GM21360 (cell line): ENCODE measurements around the gene CASK.

ENCODE experiments used
- ATAC-seq: cut with Tn5 transposase; IDR thresholded peaks from one replicate; pipeline ENCODE4 v1.9.1; 2021; ENCODE audit warnings: mild to moderate bottlenecking, moderate library complexity; ENCODE audit not compliant: unreplicated experiment

The CASK gene

GRCh38 chrX:41917517-41917916 lies 5.8 kb downstream of the CASK start:
- no peak for ATAC-seq

DNA sequence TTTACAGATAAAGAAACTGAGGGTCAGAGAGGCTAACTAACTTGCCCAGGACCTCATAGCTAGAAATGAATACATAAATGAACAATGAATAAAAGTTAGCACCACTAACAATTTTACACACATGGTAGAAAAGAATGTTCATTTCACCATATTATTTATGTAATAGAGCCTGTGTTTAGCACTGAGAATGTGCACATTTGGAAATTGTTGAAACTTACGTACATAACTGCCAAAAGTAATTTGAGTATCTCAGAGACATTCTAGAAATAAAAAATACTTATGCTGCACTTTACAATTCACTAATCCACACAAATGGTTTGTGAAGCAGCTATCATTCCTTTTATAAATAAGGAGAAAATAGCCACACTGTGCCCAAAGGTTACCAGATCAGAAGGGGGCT lies 9.9 kb downstream of the CASK start:
- no peak for ATAC-seq

DNA sequence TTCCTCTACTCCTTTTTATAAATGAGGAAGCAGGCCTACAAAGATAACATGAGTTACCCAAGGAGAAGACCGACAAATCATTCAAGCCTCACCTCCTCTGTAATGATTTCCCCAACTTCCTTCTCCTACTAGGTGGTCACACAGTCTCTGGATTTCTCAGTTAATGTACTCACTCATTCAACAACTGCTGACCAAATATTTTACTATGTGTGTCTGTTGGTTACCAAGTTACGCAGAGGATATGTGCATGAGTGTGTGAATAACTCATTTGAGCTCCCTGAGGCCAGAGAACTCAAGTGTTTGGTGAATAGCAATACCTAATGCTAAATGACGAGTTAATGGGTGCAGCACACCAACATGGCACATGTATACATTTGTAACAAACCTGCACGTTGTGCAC lies 10.4 kb downstream of the CASK start:
- ATAC-seq: no peak

GRCh38 chrX:41909068-41909467 lies 14.3 kb downstream of the CASK start:
- no peak for ATAC-seq

DNA sequence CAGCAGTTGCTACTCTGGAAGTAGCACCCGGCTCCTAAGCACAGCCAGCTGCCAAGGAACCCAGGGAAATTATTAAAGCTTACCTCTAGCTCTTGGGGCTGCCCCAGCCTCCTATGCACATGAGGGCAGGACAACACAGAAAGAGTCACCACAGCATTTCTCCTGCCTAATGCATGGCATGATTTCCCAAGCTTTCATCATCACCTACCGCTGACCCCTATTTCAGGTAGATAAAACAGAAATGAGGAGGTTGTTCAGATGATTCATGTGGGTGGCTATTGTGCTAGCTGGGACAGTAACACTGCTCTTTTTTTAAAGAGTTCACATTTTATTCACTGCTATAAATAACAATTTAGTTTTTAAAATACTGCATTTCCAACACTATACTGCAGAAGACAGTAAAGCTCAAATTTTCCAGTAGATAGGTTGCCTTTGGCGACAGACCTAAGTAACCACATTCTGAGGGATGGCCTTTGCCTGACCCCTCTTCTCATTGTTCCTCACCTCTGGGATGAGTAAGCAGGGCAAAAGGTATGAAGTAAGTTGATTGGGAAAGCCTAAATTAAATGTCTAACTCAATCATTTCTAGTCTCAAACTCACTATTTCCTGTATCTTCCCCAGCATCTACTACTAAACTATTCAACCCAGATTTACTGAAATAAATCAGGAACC lies 16.7 kb downstream of the CASK start:
- ATAC-seq: no peak

- ATAC-seq: no peak
Measured at GRCh38 chrX:41903544-41903943, 19.8 kb downstream of the CASK start.

DNA sequence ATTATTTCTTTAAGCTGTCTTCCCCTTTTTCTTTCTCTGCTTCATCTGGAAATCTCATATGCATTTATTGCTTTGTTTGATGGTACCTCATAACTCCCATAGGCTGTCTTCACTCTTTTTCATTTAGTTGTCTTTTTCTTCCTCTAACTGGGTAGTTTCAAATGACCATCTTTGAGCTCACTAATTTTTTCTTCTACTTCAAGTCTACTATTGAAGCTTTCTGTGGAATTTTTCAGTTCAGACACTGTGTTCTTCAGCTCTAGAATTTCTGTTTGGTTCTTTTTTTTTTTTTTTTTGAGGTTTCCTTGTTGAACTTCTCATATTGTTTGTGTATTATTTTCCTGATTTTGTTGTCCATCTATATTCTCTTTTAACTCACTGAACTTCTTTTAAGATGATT lies 23.0 kb downstream of the CASK start:
- no peak for ATAC-seq

- ATAC-seq: no peak
Measured at GRCh38 chrX:41895826-41896225, 27.5 kb downstream of the CASK start.

- no peak for ATAC-seq
Measured at GRCh38 chrX:41890026-41890423, 33.3 kb downstream of the CASK start.

- ATAC-seq: no peak
Measured at GRCh38 chrX:41889317-41890025, 33.9 kb downstream of the CASK start.

DNA sequence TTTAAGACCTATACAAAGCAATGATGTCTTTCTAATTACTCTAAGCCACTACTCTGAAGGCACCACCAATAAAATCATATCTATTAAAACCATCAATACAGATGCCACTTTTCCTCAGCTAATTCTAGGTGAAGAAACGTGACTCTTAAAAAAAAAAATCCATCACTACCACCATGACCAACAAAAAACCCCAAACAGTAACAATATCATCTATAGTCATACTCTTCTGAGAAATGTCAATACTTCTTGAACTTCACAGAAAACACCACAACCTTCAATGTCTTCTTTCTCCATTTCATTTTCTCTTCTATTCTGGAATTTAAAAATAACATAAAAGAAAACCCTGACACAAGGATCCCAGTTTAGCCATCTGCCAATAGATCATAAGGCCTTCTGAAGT lies 35.7 kb downstream of the CASK start:
- ATAC-seq: no peak

- ATAC-seq: no peak
Measured at GRCh38 chrX:41885724-41886123, 37.6 kb downstream of the CASK start.

GRCh38 chrX:41881166-41881565 lies 42.2 kb downstream of the CASK start:
- no peak for ATAC-seq

- no peak for ATAC-seq
Measured at GRCh38 chrX:41877167-41877566, 46.2 kb downstream of the CASK start.

GRCh38 chrX:41875142-41875541 lies 48.2 kb downstream of the CASK start:
- no peak for ATAC-seq

GRCh38 chrX:41870719-41871151 lies 52.6 kb downstream of the CASK start:
- no peak for ATAC-seq

DNA sequence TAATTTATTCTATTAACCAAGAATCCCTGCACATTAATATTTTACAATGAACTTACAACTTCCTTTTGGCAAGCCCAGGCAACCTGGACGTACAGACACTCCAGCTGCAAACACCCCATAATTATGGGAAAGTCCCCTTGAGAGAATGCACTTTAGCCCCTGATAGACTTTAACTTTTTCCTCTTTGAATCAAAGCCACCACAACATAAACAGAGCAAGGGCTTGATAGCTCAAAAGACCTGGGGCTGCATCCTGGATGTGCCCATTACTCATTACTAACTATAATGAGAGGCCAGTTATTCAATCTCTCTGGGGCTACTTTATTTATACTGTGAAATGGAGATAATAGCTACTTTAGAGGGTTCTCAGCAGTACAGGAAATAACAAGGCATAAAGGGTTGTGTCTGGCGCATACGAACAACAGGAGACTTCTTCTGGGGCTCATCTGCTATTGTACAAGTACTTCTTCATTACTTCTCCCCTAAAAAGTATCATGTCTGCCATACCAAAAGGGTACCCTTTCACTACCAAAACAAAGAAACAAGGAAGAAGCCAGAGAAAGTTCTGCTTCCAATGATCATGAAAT lies 54.9 kb downstream of the CASK start:
- no peak for ATAC-seq

DNA sequence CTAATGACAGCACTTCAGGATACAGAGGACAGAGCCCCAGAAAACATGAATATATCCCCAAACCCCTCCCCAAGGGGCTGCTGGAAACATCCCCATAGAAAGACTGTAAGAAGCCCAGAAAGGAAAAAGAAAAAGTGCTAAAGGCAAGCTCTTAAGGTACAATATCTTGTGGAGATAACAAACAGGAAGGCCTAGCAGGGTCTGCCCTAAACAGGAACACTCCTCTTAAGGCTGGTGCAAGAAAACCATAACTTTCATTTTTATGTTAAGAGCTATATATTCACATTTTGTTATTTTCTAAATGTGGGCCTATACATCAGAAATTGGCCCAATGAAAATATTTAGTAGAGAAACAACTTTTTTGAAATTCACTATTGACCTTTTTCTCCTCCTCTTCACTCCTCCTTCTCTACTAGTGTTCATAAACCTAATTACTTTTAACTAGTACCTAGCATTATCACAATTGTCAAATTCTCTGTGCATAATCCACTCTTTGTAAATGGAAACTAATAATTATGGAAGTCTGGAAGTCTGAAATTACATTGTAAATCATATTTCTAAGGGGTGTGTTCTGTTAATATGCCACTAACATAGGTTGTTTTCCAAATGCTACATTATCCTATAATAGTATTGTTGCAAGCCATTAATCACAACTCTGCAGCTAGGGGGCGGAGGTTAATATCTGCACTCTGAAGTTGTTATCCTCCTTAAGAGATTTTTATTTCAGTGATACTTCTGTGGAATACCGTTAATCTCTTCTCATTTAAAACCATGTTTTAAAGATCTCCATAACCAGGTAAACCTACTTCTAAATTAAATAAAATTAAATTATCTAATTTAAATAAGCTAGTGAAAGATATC lies 59.8 kb downstream of the CASK start:
- no peak for ATAC-seq

DNA sequence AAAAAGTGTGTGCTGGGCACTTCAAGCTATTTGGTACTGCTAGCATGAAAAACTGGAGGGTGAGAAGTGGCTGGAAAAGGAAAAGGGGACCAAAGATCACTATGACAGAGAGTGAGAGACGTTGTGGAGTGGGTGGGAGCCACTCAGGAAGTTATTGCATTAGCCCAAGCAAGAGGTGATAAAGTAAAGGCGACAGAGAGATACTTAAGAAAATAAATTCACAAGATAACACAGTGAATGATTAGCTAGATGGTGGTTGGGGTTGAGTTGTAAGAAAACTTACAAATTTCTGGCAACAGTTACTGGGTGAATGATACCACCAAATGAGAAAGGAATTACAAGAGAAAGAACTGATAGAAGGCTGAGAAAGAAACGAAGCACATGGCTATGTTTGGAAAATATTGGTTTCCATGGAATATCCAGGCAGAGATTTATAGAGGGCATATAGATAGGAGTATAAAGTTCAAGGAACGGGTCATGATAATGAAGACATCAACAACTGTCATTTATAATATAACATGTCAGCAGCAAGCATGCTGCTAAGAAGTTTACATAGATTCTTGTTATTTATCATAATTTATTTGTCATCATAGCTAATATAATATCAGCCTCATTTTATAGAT lies 60.7 kb downstream of the CASK start:
- no peak for ATAC-seq

DNA sequence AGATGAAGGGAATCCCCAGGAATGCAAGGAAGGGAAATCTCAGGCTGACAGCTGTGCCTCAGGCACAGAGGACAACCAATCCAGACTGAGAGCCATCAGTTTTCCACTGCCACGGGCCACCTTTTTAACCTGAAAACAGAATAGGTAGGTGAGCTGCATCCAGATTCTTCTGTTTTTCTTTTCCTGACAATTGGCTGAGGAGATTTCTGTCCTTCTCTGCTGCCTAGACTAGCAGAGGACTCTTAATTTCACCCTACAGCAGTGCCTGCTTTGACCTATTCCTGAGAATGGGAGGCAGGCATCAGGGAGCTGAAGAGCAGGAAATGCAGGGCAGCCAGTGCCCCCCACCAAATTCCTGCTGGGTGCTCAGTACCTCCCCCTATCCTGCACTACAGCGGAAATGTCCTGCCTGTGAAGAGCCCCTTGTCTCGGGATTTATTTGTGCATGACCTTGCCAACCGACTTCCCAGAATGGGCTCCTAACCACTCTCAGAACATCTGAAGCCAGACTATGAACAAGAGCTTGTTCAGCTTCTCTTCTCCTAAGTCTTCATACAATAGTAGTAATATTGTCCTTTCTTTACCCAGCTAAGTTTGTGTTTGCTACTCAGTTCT lies 65.1 kb downstream of the CASK start:
- ATAC-seq: no peak

DNA sequence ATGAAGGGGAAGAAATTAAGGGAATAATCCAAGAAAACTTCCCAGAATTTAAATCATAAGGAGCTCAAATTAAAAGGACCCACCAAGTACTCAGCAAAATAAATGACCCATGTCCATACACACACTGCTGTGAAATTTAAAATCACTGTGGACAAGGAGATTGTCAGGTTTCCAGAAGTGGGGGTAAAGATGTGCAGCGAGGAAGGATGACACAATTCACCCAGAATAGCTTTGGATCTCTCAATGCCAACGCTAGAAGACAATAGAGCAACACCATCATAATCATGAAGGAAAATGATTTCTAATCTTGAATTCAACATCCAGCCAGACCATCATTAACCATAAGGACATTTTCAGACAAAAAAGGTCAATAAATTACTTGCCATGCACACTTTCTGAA lies 65.7 kb downstream of the CASK start:
- ATAC-seq: no peak
